ENCODE measurements around the gene PLA2G6.

PLA2G6 gene

DNA sequence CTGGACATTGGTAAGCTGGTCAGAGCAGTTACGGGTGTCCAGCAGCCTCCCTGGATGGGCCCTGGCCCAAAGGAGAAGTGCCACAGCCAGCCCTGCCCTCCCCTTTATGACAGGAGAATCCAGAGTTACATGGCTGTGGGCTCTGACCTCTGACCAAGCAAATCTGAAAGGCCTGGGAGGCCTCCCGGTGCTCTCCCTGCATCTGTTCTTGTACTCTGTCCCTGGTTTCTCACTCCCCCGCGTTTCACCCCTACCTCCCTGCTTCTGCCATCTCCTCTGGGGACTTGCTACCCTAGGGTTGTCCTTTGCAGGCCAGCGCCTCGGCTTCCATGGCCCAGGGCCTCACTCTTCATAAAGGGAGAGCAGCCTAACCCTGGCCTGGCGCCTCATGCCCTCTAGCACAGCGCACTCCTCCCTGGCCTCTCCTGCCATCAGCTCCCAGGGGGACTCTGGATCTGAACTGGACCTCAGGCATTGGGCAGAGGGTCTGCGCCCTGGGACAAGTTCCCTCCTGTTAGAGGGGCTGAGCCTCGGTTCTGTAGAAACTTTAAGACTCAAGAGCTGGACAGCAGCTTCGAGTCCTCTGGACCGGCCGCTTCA is 113.8 kb downstream of the PLA2G6 start:
- no peak for TF ChIP-seq EZH2 (IDR thresholded peaks at IDR 0.05; ENCODE audit: borderline replicate concordance, low read depth, low read length, severe bottlenecking)
- TF ChIP-seq, protein P1, sequence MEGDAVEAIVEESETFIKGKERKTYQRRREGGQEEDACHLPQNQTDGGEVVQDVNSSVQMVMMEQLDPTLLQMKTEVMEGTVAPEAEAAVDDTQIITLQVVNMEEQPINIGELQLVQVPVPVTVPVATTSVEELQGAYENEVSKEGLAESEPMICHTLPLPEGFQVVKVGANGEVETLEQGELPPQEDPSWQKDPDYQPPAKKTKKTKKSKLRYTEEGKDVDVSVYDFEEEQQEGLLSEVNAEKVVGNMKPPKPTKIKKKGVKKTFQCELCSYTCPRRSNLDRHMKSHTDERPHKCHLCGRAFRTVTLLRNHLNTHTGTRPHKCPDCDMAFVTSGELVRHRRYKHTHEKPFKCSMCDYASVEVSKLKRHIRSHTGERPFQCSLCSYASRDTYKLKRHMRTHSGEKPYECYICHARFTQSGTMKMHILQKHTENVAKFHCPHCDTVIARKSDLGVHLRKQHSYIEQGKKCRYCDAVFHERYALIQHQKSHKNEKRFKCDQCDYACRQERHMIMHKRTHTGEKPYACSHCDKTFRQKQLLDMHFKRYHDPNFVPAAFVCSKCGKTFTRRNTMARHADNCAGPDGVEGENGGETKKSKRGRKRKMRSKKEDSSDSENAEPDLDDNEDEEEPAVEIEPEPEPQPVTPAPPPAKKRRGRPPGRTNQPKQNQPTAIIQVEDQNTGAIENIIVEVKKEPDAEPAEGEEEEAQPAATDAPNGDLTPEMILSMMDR (IDR thresholded peaks at IDR 0.05; ENCODE audit: borderline replicate concordance, extremely low read depth, low read length, poor library complexity, severe bottlenecking), result no peak
- H3K4me1 ChIP-seq (ENCODE audit: insufficient read depth, low read length), result no peaks in the 10 kb centered on the region
- H4K20me1 ChIP-seq (ENCODE audit: insufficient read depth, low read length), result no peaks in the 10 kb centered on the region
- H3K4me2 ChIP-seq (ENCODE audit: insufficient read depth, low read length), result no peak overlapping the region
- DNase-seq, result no peak
- ATAC-seq (ENCODE audit: insufficient read depth, low read depth), result no peak
- H3K79me2 ChIP-seq (ENCODE audit: insufficient read depth, low read length), result no peaks in the 10 kb centered on the region
- peaks cover 4% of the 10 kb centered on the region for H3K27me3 ChIP-seq (ENCODE audit: insufficient read depth, low read length, poor library complexity)
- H3K36me3 ChIP-seq (ENCODE audit: insufficient read depth, low read length), result no peaks in the 10 kb centered on the region
- H3K27ac ChIP-seq (ENCODE audit: low read length), result no peak overlapping the region
- no peak overlapping the region for H3K4me3 ChIP-seq (ENCODE audit: low read depth in 1 of 2, low read length in 2 of 2)
- no peak overlapping the region for H3K9ac ChIP-seq (ENCODE audit: low read depth, low read length)
- H3K9me3 ChIP-seq (ENCODE audit: insufficient read depth, low read length, severe bottlenecking), result no peaks in the 10 kb centered on the region
- H2AFZ ChIP-seq (ENCODE audit: low read depth, low read length), result no peak overlapping the region

DNA sequence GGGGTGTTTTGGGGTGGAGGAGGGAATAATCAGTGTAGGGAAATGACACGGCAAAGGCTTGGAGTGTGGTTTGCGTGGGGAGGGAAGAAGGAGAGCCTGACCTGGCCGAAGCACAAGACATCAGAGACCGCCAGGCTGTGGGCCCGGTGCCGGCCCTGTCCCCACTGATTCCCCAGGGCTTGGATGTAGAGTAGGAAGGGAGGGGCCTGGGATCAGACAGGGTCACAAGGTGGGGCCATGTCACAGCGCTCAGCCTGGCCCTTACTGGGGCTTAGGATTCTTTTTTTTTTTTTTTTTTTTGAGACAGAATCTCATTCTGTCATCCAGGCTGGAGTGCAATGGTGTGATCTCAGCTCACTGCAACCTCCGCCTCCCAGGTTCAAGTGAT is 114.6 kb downstream of the PLA2G6 start:
- Histone ChIP-seq H4K20me1 (ENCODE audit: insufficient read depth, low read length) (no peaks in the 10 kb centered on the region), H3K4me1 (ENCODE audit: insufficient read depth, low read length) (no peaks in the 10 kb centered on the region), H2AFZ (ENCODE audit: low read depth, low read length) (no peak overlapping the region), H3K9me3 (ENCODE audit: insufficient read depth, low read length, severe bottlenecking) (no peaks in the 10 kb centered on the region), H3K4me2 (ENCODE audit: insufficient read depth, low read length) (no peak overlapping the region), H3K79me2 (ENCODE audit: insufficient read depth, low read length) (no peaks in the 10 kb centered on the region), H3K4me3 (ENCODE audit: low read depth in 1 of 2, low read length in 2 of 2) (no peak overlapping the region), H3K27ac (ENCODE audit: low read length) (no peak overlapping the region), H3K36me3 (ENCODE audit: insufficient read depth, low read length) (no peaks in the 10 kb centered on the region), H3K9ac (ENCODE audit: low read depth, low read length) (no peak overlapping the region), H3K27me3 (ENCODE audit: insufficient read depth, low read length, poor library complexity) (peaks cover 4% of the 10 kb centered on the region)
- ATAC-seq (ENCODE audit: insufficient read depth, low read depth) (no peak), DNase-seq (no peak)
- TF ChIP-seq, protein P1 (IDR thresholded peaks at IDR 0.05; ENCODE audit: borderline replicate concordance, extremely low read depth, low read length, poor library complexity, severe bottlenecking), result no peak
- TF ChIP-seq EZH2 (IDR thresholded peaks at IDR 0.05; ENCODE audit: borderline replicate concordance, low read depth, low read length, severe bottlenecking), result no peak

GRCh38 chr22:38066381-38067027 is 115.1 kb downstream of the PLA2G6 start:
- Histone ChIP-seq H3K4me3 (ENCODE audit: low read depth in 1 of 2, low read length in 2 of 2) (no peak overlapping the region), H3K36me3 (ENCODE audit: insufficient read depth, low read length) (no peaks in the 10 kb centered on the region), H3K9me3 (ENCODE audit: insufficient read depth, low read length, severe bottlenecking) (no peaks in the 10 kb centered on the region), H3K27me3 (ENCODE audit: insufficient read depth, low read length, poor library complexity) (peaks cover 4% of the 10 kb centered on the region), H3K27ac (ENCODE audit: low read length) (no peak overlapping the region), H3K79me2 (ENCODE audit: insufficient read depth, low read length) (no peaks in the 10 kb centered on the region), H3K9ac (ENCODE audit: low read depth, low read length) (no peak overlapping the region), H3K4me1 (ENCODE audit: insufficient read depth, low read length) (no peaks in the 10 kb centered on the region), H2AFZ (ENCODE audit: low read depth, low read length) (no peak overlapping the region), H4K20me1 (ENCODE audit: insufficient read depth, low read length) (no peaks in the 10 kb centered on the region), H3K4me2 (ENCODE audit: insufficient read depth, low read length) (no peak overlapping the region)
- no peak for TF ChIP-seq EZH2 (IDR thresholded peaks at IDR 0.05; ENCODE audit: borderline replicate concordance, low read depth, low read length, severe bottlenecking)
- TF ChIP-seq, protein P1 (IDR thresholded peaks at IDR 0.05; ENCODE audit: borderline replicate concordance, extremely low read depth, low read length, poor library complexity, severe bottlenecking), result no peak
- no peak for DNase-seq
- ATAC-seq (ENCODE audit: insufficient read depth, low read depth), result no peak
